Pancreas (tissue), 10 donors: ENCODE data around the gene BSND. TPM values are rescaled to one million over a fixed set of nuclear protein-coding genes. Genes with fewer than 3 reads are reported as not detected.

ENCODE experiments used
- ATAC-seq, 4 donors: fragments of 200-7000 bp; cut with Tn5 transposase; one replicate each; pipeline versions ENCODE4 v1.8.0 to v1.9.1; 2020; ENCODE audit warnings: mild to moderate bottlenecking in 4 of 4, moderate library complexity in 4 of 4
- DNase-seq, 6 donors: peaks; one replicate each; pipeline ENCODE4 v3.0.0-alpha.2; 2020
- FAIRE-seq: peaks from 2 replicates; lab custom pipeline; 2012; peaks lifted over from hg19 to GRCh38; lab: Jason Lieb, UNC
- H3K27ac ChIP-seq, 4 donors: fragments of 200-600 bp; sonication (generic); 1 replicate in 3 of 4; 2 replicates in 1 of 4; pipeline versions ENCODE4 v1.5.0 to v1.8.0; 2020
- H3K27me3 ChIP-seq, 4 donors: fragments of 200-600 bp; one replicate each; pipeline ENCODE4 v1.8.0; 2021
- H3K36me3 ChIP-seq, 3 donors: fragments of 200-600 bp; sonication (generic) in 1 of 3; one replicate each; pipeline versions ENCODE4 v1.5.0 to v1.8.0; 2020 to 2021
- H3K4me1 ChIP-seq, 3 donors: fragments of 200-600 bp; one replicate each; pipeline ENCODE4 v1.8.0; 2021
- H3K4me3 ChIP-seq, 4 donors: fragments of 200-600 bp; sonication (generic) in 2 of 4; one replicate each; pipeline versions ENCODE4 v1.5.0 to v1.8.0; 2020 to 2021
- H3K9me3 ChIP-seq, 4 donors: fragments of 200-600 bp; one replicate each; pipeline ENCODE4 v1.8.0; 2021
- WGBS, 2 donors: extraction: QIAGEN DNeasy Blood & Tissue Kit; methylation state at CpG; one replicate each; pipeline ENCODE4 v1.1.7; 2013; 5-methylcytosine and 5-hydroxymethylcytosine counted together
- intact Hi-C, 3 donors: fragments of 100-400 bp; cut with DNase I; formaldehyde crosslinking; loops; one replicate each; pipeline versions ENCODE4 v1.11.1 to v1.14.2; 2022
- polyA plus RNA-seq, 2 donors: library from polyadenylated mRNA; stranded (reverse); fragments of 200-250 nt; gene quantifications; one replicate each; pipeline ENCODE4 v1.2.3, GENCODE V29; 2013
- total RNA-seq, 6 donors: library from RNA; stranded (reverse); fragmentation: NEBNext Ultra II Directional in 4 of 6; extraction: Animal tissue kit (Norgen Biotek cat#: 25700) in 4 of 6; gene quantifications; one replicate each; pipeline versions ENCODE4 v1.2.1 to v1.2.4, GENCODE V29; 2021 to 2023
- TF ChIP-seq, protein P1 (sequence below), 4 donors: fragments of 200-600 bp; sonication (generic) in 3 of 4; IDR thresholded peaks; one replicate each; pipeline versions ENCODE4 v1.5.0 to v1.8.0; 2021; ENCODE audit warnings: antibody characterized with exemption in 4 of 4
- donor health status: healthy with polysubstance abuse.
- donor health status: DM: no; HTN: no; CAD: no; lungs with moderate emphysema.
- donor health status: DM: no; HTN: no; CAD: no.
- donor health status: control.
- donor health status: control.
- donor health status: Bipolar disorder and iron deficiency.
- donor health status: DM: yes; HTN: yes; CAD: no.
- donor health status: DM: no; HTN: no; CAD: no.
- donor health status: DM: no; HTN: no; CAD: no.
- donor health status: DM: yes; HTN: yes; CAD: no.

The BSND gene
- total and polyA plus RNA-seq, 8 donors = 0.02 to 0.04 TPM; not detected in 6

- peak in 1 of 6 donors; percentile 31 for DNase-seq
- 65 to 76% methylated on average over 6 of the region's 6 CpGs for WGBS, 2 donors
- peaks cover 0 to 4% (median 0%) of the 10 kb centered on the region in 3 donors for H3K4me1 ChIP-seq
- peaks cover 0 to 6% (median 0%) of the 10 kb centered on the region in 4 donors for H3K27me3 ChIP-seq
- H3K27ac ChIP-seq = no peak overlapping the region
- TF ChIP-seq, protein P1, sequence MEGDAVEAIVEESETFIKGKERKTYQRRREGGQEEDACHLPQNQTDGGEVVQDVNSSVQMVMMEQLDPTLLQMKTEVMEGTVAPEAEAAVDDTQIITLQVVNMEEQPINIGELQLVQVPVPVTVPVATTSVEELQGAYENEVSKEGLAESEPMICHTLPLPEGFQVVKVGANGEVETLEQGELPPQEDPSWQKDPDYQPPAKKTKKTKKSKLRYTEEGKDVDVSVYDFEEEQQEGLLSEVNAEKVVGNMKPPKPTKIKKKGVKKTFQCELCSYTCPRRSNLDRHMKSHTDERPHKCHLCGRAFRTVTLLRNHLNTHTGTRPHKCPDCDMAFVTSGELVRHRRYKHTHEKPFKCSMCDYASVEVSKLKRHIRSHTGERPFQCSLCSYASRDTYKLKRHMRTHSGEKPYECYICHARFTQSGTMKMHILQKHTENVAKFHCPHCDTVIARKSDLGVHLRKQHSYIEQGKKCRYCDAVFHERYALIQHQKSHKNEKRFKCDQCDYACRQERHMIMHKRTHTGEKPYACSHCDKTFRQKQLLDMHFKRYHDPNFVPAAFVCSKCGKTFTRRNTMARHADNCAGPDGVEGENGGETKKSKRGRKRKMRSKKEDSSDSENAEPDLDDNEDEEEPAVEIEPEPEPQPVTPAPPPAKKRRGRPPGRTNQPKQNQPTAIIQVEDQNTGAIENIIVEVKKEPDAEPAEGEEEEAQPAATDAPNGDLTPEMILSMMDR (IDR thresholded peaks at IDR 0.05) = no peak
- FAIRE-seq = no peak
- H3K9me3 ChIP-seq = no peaks in the 10 kb centered on the region
- ATAC-seq = no peak
- H3K4me3 ChIP-seq = no peak overlapping the region
- H3K36me3 ChIP-seq = no peaks in the 10 kb centered on the region
- intact Hi-C loops = no loop called here
Measured at GRCh38 chr1:54994355-54994990, 4.3 kb upstream of the BSND start.

DNA sequence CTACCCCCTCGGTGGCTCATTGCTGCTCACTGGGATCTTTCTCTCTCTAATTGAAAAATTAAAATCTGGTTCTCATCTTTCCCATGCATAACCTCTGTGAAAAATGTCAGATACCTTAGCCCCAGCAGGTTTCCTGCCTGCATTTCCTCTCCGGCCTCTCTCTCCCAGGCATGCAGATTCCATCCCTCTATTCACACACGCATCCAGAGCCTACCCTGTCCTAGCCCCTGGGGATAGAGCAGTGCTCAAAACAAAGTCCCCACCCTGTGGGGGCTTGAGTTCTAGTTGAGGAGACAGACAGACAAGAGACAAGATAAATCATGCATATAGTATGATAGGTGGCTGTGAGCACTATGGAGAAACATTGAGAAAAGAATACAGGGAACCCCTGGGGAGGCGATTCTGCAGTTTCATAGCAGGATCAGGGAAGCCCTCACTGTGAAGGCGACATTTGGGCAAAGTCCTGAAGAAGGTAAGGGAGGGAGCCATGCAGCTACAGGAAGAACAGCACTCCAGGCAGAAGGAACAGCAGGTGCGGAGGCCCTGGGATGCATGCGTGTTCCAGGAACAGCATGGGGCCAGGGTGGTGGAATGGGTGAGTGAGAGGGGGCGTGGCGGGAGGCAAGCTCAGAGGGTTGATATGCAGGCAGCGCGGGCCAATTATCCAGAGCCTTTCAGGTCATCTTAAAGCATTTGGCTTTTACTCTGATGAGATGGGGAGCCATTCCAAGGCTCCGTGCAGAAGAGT, 3.5 kb upstream of the BSND start:
- peaks cover 0 to 4% (median 0%) of the 10 kb centered on the region in 3 donors for H3K4me1 ChIP-seq
- FAIRE-seq (no peak), ATAC-seq (no peak), DNase-seq (peak in 1 of 6 donors; percentile 18)
- H3K9me3 ChIP-seq = no peaks in the 10 kb centered on the region
- H3K27me3 ChIP-seq = peaks cover 0 to 6% (median 0%) of the 10 kb centered on the region in 4 donors
- intact Hi-C loops = loop anchor here in 1 of 3 donors (5.0 kb wide), 1 partner anchor 48 kb away; no protein-coding TSS in a partner anchor
- WGBS, 2 donors = 63 to 68% methylated on average over 12 of the region's 12 CpGs
- no peaks in the 10 kb centered on the region for H3K36me3 ChIP-seq
- H3K4me3 ChIP-seq = no peak overlapping the region
- H3K27ac ChIP-seq = no peak overlapping the region
- TF ChIP-seq, protein P1 (IDR thresholded peaks at IDR 0.05) = no peak

DNA sequence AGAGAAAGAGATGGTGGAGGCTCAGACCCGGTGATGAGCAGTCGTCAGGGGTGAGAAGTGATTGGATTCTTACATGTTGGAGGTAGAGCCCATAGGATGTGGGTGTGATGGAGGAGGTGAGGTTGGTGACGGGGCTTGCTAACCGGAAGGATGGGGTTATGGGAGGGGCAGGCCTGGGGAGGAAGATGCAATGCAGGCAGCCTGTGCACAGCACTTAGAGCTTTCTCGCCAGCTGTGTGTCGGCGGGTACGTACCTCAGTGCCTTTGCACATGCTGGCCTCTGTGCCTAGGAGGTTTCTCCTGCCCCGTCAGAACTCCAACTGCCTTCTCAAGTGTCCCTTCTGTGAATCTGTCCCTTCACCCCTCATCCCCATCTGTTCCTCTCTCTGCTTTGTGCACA, 2.9 kb upstream of the BSND start:
- H3K4me1 ChIP-seq = peaks cover 0 to 4% (median 0%) of the 10 kb centered on the region in 3 donors
- H3K36me3 ChIP-seq = no peaks in the 10 kb centered on the region
- no peak for FAIRE-seq
- TF ChIP-seq, protein P1 (IDR thresholded peaks at IDR 0.05) = no peak
- intact Hi-C loops = loop anchor here in 2 of 3 donors (2.0 to 5.0 kb wide), 2 partner anchors 49 kb away; no protein-coding TSS in a partner anchor
- no peak for ATAC-seq
- H3K27ac ChIP-seq = no peak overlapping the region
- H3K27me3 ChIP-seq = peaks cover 0 to 6% (median 0%) of the 10 kb centered on the region in 4 donors
- WGBS, 2 donors = 65 to 77% methylated on average over 9 of the region's 9 CpGs
- no peak overlapping the region for H3K4me3 ChIP-seq
- H3K9me3 ChIP-seq = no peaks in the 10 kb centered on the region
- peak in 1 of 6 donors; percentile 43 for DNase-seq

DNA sequence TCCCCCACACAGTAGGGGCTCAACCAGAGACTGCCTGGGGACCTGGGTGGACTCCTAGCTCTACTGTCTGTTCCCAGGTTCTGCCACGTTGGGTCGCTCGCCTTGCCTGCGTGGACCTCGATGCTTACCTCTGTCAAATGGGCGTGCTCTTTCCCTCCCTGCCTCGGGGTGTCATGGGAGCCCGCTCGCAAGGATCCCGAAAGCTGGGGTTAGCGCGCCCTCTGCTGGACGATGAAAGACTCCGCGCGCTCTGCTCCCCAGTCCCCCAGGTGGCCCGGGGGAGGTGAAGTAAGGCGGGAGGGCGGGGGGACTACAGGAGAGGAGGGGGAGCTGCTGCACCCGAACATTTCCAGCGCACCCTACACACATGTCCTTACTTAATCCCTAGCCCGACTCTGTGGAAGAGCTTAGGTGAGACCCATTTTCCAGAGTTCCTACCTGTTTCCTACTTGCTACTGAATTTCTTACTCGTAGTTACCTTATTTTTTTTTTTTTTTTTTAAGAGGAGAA, 2.3 kb upstream of the BSND start:
- intact Hi-C loops = loop anchor here in 2 of 3 donors (2.0 to 5.0 kb wide), 2 partner anchors 49 to 50 kb away; no protein-coding TSS in a partner anchor
- TF ChIP-seq, protein P1 (IDR thresholded peaks at IDR 0.05) = peak; percentile 63 to 88 (median 68)
- FAIRE-seq (no peak), DNase-seq (peak; percentile 58 to 96 (median 77)), ATAC-seq (peak; percentile 92 to 95 (median 94))
- 3 to 5% methylated on average over 23 of the region's 23 CpGs for WGBS, 2 donors
- Histone ChIP-seq H3K9me3 (no peaks in the 10 kb centered on the region), H3K4me1 (peaks cover 0 to 4% (median 0%) of the 10 kb centered on the region in 3 donors), H3K4me3 (peak overlapping the region in 1 of 4 donors; percentile 18), H3K36me3 (no peaks in the 10 kb centered on the region), H3K27ac (no peak overlapping the region), H3K27me3 (peaks cover 0 to 6% (median 0%) of the 10 kb centered on the region in 4 donors)
